ENCODE measurements around the gene GTF3C5.

DNA sequence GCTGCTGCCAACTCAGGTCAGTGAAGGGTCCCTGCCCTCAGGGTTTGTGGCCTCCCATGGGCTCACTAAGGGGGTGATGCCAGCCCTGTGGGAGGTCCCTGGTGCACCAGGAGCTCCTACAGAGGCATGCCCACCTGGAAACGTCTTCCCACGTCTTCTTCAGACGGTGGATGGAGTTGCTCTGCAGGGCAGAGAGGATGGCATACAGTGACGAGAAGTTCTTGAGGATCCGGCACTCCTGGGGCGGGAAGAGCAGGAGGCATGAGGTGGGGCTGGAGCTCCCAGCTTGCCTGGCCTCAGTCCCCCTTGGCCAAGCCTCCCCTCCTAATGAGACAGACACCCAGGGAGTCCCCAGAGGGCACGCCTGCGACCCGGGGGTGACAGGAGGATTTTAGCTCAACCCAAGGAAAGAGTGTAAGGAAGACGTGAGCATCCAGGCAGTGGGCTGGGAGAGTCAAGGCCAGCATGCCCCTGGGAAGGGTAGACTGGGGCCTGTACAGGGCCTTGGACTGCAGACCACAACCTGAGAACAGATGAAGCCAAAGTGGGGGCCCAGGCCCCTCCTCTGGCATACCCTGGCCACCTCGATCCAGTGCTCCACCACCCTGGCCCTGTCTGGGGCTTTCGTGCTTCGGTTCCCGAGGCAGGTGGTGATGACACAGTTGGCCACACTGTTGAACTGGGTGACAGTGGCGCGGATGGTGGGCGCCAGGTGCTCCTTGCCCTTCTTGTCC is 75.9 kb downstream of the GTF3C5 start:
- TF ChIP-seq EZH2 (IDR thresholded peaks at IDR 0.05; ENCODE audit: low read depth), result no peak
- TF ChIP-seq, protein P1, sequence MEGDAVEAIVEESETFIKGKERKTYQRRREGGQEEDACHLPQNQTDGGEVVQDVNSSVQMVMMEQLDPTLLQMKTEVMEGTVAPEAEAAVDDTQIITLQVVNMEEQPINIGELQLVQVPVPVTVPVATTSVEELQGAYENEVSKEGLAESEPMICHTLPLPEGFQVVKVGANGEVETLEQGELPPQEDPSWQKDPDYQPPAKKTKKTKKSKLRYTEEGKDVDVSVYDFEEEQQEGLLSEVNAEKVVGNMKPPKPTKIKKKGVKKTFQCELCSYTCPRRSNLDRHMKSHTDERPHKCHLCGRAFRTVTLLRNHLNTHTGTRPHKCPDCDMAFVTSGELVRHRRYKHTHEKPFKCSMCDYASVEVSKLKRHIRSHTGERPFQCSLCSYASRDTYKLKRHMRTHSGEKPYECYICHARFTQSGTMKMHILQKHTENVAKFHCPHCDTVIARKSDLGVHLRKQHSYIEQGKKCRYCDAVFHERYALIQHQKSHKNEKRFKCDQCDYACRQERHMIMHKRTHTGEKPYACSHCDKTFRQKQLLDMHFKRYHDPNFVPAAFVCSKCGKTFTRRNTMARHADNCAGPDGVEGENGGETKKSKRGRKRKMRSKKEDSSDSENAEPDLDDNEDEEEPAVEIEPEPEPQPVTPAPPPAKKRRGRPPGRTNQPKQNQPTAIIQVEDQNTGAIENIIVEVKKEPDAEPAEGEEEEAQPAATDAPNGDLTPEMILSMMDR (conservative IDR thresholded peaks at IDR 0.05), result no peak

Measured in PC-9 (cell line).